ENCODE measurements around the gene LIPT2.

Gene LIPT2

GRCh38 chr11:74478877-74479731 is 14.4 kb downstream of the LIPT2 start:
- no peak for TF ChIP-seq ZFP30 (CRISPR knock-in tag; IDR thresholded peaks at IDR 0.05)
- TF ChIP-seq ZNF70 (CRISPR knock-in tag; IDR thresholded peaks at IDR 0.05): no peak
- no peak for TF ChIP-seq BACH2 (CRISPR knock-in tag; IDR thresholded peaks at IDR 0.05; ENCODE audit: borderline replicate concordance)
- no peak for ATAC-seq

GRCh38 chr11:74476536-74476935 is 17.0 kb downstream of the LIPT2 start:
- ATAC-seq: no peak
- TF ChIP-seq CSDC2 (CRISPR knock-in tag; IDR thresholded peaks at IDR 0.05) (no peak), ZC3H10 (CRISPR knock-in tag; IDR thresholded peaks at IDR 0.05) (no peak), ZFP3 (CRISPR knock-in tag; IDR thresholded peaks at IDR 0.05) (no peak), CREB5 (CRISPR knock-in tag; IDR thresholded peaks at IDR 0.05; ENCODE audit: low read depth) (no peak), POU6F1 (CRISPR knock-in tag; IDR thresholded peaks at IDR 0.05; ENCODE audit: borderline replicate concordance, low read depth) (no peak), ZNF565 (CRISPR knock-in tag; conservative IDR thresholded peaks at IDR 0.05; ENCODE audit: low read depth) (no peak), BACH2 (CRISPR knock-in tag; IDR thresholded peaks at IDR 0.05; ENCODE audit: borderline replicate concordance) (no peak), PATZ1 (CRISPR knock-in tag; IDR thresholded peaks at IDR 0.05; ENCODE audit: borderline replicate concordance) (no peak), ISL1 (CRISPR knock-in tag; IDR thresholded peaks at IDR 0.05) (no peak), GLIS3 (CRISPR knock-in tag; IDR thresholded peaks at IDR 0.05) (no peak), TCF4 (CRISPR knock-in tag; IDR thresholded peaks at IDR 0.05; ENCODE audit: borderline replicate concordance) (no peak), ARNTL (CRISPR knock-in tag; IDR thresholded peaks at IDR 0.05; ENCODE audit: borderline replicate concordance, low read depth) (no peak), ZFP30 (CRISPR knock-in tag; IDR thresholded peaks at IDR 0.05) (no peak), TSHZ2 (CRISPR knock-in tag; IDR thresholded peaks at IDR 0.05) (no peak), ZNF8 (CRISPR knock-in tag; IDR thresholded peaks at IDR 0.05) (no peak), ESRRG (CRISPR knock-in tag; IDR thresholded peaks at IDR 0.05) (no peak)

GRCh38 chr11:74474316-74474715 is 19.2 kb downstream of the LIPT2 start:
- TF ChIP-seq ISL1 (CRISPR knock-in tag; IDR thresholded peaks at IDR 0.05) (no peak), ZC3H10 (CRISPR knock-in tag; IDR thresholded peaks at IDR 0.05) (no peak), PATZ1 (CRISPR knock-in tag; IDR thresholded peaks at IDR 0.05; ENCODE audit: borderline replicate concordance) (no peak), GLIS3 (CRISPR knock-in tag; IDR thresholded peaks at IDR 0.05) (no peak), ESRRG (CRISPR knock-in tag; IDR thresholded peaks at IDR 0.05) (no peak), TSHZ2 (CRISPR knock-in tag; IDR thresholded peaks at IDR 0.05) (no peak)
- ATAC-seq: no peak

Data from SK-N-SH treated with all-trans-retinoic acid at 6 μM for 48 hours (cell line).